Measurements from ENCODE around the gene ABCC2. TPM values are rescaled to one million over a fixed set of nuclear protein-coding genes. Genes with fewer than 3 reads are reported as not detected.

ABCC2 gene
- total RNA-seq, 1 experiment from 2014 or later = 6.5 TPM

DNA sequence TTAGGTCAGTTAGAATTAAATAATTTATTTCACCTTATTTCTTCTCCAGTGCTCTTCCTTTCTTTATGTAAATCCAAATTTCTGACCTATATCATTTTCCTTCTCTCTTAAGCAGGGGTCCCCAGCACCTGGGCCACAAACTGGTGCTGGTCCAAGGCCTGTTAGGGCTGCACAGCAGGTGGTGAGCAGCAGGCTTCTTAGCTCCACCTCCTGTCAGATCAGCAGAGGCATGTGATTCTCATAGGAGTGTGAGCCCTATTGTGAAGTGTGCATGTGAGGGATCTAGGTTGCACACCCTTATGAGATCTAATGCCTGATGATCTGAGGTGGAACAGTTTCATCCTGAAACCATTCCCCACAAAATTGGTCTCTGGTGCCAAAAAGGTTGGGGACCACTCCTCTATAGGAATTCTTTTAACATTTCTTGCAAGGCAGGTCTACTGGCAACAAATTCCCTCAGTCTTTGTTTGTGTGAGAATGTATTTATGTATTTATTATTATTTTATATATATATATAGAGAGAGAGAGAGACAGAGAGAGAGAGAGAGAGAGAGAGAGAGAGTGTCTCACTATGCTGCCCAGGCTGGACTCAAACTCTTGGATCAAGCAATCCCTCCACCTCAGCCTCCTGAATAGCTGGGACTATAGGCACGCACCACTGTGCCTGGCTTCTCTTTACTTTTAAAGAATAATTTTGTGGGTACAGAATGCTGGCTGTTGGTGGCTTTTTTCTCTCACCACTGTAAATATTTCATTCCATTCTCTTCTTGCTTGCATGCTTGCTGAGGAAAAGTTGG is 4.3 kb upstream of the ABCC2 start:
- Histone ChIP-seq H3K9me3 (ENCODE audit: control insufficient read depth, insufficient read depth, low read depth, low read length) (no peaks in the 10 kb centered on the region), H3K27me3 (ENCODE audit: control insufficient read depth, insufficient read depth, low read length) (no peaks in the 10 kb centered on the region), H3K4me3 (ENCODE audit: low read depth in 2 of 2, low read length in 2 of 2) (no peak overlapping the region), H3K36me3 (ENCODE audit: control insufficient read depth, insufficient read depth, low read length) (peaks cover 3% of the 10 kb centered on the region; the same call in 1 of the 2 replicates), H3K4me1 (ENCODE audit: control insufficient read depth, insufficient read depth, low read length) (peaks cover 71% of the 10 kb centered on the region), H3K27ac (ENCODE audit: low read length) (peak overlapping the region; percentile 97)
- POLR2A ChIA-PET = no interaction called here
- BruUV-seq (replicated peaks) = no TSS peak
- no peak for ATAC-seq
- intact Hi-C loops (cut with micrococcal nuclease; ENCODE audit: unreplicated experiment) = loop anchor here (2.0 kb wide), 1 partner anchor 45 kb away; the partner anchor contains the start of genes COX15 and CUTC
- CTCF ChIA-PET = no interaction called here
- DNase-seq (ENCODE audit: low read depth, low spot score) = no peak
- in situ Hi-C loops (cut with HindIII; ENCODE audit: low pct_unique_long_range_greater_than_20kb, low sequenced_read_pairs) = no loop called here
- TF ChIP-seq, protein P1, sequence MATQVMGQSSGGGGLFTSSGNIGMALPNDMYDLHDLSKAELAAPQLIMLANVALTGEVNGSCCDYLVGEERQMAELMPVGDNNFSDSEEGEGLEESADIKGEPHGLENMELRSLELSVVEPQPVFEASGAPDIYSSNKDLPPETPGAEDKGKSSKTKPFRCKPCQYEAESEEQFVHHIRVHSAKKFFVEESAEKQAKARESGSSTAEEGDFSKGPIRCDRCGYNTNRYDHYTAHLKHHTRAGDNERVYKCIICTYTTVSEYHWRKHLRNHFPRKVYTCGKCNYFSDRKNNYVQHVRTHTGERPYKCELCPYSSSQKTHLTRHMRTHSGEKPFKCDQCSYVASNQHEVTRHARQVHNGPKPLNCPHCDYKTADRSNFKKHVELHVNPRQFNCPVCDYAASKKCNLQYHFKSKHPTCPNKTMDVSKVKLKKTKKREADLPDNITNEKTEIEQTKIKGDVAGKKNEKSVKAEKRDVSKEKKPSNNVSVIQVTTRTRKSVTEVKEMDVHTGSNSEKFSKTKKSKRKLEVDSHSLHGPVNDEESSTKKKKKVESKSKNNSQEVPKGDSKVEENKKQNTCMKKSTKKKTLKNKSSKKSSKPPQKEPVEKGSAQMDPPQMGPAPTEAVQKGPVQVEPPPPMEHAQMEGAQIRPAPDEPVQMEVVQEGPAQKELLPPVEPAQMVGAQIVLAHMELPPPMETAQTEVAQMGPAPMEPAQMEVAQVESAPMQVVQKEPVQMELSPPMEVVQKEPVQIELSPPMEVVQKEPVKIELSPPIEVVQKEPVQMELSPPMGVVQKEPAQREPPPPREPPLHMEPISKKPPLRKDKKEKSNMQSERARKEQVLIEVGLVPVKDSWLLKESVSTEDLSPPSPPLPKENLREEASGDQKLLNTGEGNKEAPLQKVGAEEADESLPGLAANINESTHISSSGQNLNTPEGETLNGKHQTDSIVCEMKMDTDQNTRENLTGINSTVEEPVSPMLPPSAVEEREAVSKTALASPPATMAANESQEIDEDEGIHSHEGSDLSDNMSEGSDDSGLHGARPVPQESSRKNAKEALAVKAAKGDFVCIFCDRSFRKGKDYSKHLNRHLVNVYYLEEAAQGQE (IDR thresholded peaks at IDR 0.05; ENCODE audit: insufficient read depth in 1 of 2, low read depth in 2 of 2, low read length in 1 of 2) = no peak
- TF ChIP-seq, protein P2, sequence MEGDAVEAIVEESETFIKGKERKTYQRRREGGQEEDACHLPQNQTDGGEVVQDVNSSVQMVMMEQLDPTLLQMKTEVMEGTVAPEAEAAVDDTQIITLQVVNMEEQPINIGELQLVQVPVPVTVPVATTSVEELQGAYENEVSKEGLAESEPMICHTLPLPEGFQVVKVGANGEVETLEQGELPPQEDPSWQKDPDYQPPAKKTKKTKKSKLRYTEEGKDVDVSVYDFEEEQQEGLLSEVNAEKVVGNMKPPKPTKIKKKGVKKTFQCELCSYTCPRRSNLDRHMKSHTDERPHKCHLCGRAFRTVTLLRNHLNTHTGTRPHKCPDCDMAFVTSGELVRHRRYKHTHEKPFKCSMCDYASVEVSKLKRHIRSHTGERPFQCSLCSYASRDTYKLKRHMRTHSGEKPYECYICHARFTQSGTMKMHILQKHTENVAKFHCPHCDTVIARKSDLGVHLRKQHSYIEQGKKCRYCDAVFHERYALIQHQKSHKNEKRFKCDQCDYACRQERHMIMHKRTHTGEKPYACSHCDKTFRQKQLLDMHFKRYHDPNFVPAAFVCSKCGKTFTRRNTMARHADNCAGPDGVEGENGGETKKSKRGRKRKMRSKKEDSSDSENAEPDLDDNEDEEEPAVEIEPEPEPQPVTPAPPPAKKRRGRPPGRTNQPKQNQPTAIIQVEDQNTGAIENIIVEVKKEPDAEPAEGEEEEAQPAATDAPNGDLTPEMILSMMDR (IDR thresholded peaks at IDR 0.05) = no peak
- TF ChIP-seq POLR2AphosphoS5 (IDR thresholded peaks at IDR 0.05; ENCODE audit: low read depth, low read length) (no peak), TCF7L2 (IDR thresholded peaks at IDR 0.05; ENCODE audit: low read depth, low read length) (no peak), SIN3A (IDR thresholded peaks at IDR 0.05; ENCODE audit: borderline replicate concordance, insufficient read depth, low read depth, low read length) (no peak)

DNA sequence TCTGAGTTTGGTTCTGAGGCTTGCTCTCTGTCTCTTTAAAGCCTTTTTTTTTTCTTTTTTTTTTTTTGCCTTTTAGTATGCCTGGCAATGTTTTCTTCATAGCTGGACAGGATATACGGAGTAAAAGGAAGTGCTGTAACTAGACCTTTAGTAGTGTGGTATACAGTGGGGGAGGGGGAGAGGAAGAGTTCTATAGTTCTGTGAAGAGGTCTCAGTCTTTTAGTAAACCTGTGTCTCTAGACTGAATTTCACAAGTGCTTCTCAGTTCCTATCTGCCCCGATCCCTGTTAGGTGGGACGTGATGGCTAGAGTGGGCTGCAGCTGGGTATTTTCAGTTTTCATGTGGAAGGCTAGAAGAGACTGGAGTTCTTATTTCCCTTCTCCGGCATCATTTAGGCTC is 3.1 kb upstream of the ABCC2 start:
- BruUV-seq (replicated peaks) = no TSS peak
- ChIA-PET POLR2A (interaction anchor here (0.6 kb wide), 2 partner anchors 17 to 75 kb away, joined by 4 to 5 read pairs; no protein-coding TSS in a partner anchor), CTCF (no interaction called here)
- TF ChIP-seq TCF7L2 (IDR thresholded peaks at IDR 0.05; ENCODE audit: low read depth, low read length) (no peak), POLR2AphosphoS5 (IDR thresholded peaks at IDR 0.05; ENCODE audit: low read depth, low read length) (no peak), SIN3A (IDR thresholded peaks at IDR 0.05; ENCODE audit: borderline replicate concordance, insufficient read depth, low read depth, low read length) (no peak)
- TF ChIP-seq, protein P2 (IDR thresholded peaks at IDR 0.05) = no peak
- Histone ChIP-seq H3K27me3 (ENCODE audit: control insufficient read depth, insufficient read depth, low read length) (no peaks in the 10 kb centered on the region), H3K9me3 (ENCODE audit: control insufficient read depth, insufficient read depth, low read depth, low read length) (no peaks in the 10 kb centered on the region), H3K4me3 (ENCODE audit: low read depth in 2 of 2, low read length in 2 of 2) (peak overlapping the region; percentile 16 to 44), H3K4me1 (ENCODE audit: control insufficient read depth, insufficient read depth, low read length) (peaks cover 83% of the 10 kb centered on the region), H3K36me3 (ENCODE audit: control insufficient read depth, insufficient read depth, low read length) (peaks cover 3% of the 10 kb centered on the region; the same call in 1 of the 2 replicates), H3K27ac (ENCODE audit: low read length) (peak overlapping the region; percentile 97)
- intact Hi-C loops (cut with micrococcal nuclease; ENCODE audit: unreplicated experiment) (loop anchor here (2.0 kb wide), 1 partner anchor 47 kb away; the partner anchor contains the start of genes COX15 and CUTC), in situ Hi-C loops (cut with HindIII; ENCODE audit: low pct_unique_long_range_greater_than_20kb, low sequenced_read_pairs) (no loop called here)
- DNase-seq (ENCODE audit: low read depth, low spot score) (peak; percentile 75), ATAC-seq (peak; percentile 80)
